ENCODE results near the gene ACAA2.

ACAA2 gene

DNA sequence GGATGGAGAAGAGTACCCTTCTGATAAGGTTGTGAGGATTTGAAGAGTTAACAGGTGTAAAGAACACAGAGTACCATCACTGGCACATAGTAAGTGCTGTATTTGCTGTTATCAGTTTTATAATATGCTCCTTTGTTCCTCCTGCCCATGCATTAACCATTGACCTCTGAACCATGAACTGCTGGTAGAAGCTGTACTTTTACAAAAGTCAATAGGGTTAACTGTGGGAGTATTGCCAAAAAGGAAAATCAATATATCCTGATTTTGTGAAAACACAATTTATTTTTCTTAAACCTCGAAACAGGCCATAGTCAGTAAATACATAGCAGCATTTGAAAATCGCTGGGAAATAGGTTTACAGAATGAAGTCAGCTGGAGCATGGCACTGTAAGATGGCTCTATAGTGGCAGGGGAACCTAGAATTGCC is 18.9 kb upstream of the ACAA2 start:
- no peak for TF ChIP-seq CTCF (IDR thresholded peaks at IDR 0.05; ENCODE audit: low read depth, low read length, missing control alignments)
- no peak for DNase-seq (ENCODE audit: extremely low read depth, low read depth)
- H3K4me3 ChIP-seq (replicated peaks; ENCODE audit: low read depth, low read length): no peak overlapping the region

DNA sequence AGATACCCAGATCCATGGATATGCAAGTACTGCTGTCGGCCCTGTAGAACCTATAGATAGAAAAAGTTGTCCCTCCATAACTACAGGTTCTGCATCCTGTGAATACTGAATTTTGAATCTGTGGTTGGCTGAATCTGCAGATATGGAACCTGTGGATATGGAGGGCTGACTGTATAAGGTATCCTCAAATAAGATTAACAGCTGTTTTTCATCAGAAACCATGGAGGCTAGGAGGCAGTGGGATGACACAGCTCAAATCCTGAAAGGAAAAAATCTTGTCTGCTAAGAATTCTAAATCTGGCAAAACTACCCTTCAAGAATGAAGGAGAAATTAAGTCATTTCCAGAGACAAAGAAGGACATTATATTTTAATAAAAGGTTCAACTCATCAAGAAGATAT is 14.7 kb upstream of the ACAA2 start:
- no peak overlapping the region for H3K4me3 ChIP-seq (replicated peaks; ENCODE audit: low read depth, low read length)
- no peak for TF ChIP-seq CTCF (IDR thresholded peaks at IDR 0.05; ENCODE audit: low read depth, low read length, missing control alignments)
- DNase-seq (ENCODE audit: extremely low read depth, low read depth): no peak

DNA sequence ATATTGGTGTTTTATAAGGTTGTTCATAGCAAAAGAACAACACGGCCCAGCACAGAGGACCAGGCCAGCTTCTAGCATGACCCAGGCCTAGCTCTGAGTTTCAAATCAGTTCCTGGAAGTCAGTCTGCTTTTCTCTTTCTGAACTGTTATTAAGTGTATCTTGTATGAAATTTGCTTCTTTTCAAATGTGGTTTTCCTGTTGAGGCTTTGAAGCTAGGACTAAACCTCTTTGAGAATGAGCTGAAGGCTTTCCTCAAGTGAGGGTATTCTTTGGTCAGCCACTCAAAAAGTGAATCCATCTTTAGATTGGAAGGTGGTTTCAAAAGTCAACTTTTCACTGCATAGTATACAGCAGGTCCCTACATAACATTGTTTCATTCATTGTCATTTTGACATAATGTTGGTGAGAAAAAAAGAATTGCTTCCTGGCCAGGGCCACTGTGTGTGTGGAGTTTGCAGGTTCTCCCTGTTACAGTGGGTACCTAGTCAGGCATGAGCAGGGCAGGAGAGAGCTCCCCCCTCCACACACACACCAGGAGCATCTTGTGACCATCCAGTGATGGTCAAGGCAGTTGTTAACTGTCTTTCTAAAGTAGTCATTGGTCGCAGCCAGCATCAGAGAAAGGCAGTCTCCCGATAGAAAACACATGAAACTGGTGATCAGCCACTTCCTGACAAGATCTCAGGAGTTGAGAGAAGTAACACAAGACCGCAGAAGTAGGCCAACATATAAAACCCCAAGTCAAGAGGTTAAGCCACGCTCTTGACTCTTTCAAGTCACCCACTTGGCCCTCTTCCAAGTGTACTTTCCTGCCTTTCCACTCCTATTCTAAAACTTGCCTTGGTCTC is 6.7 kb upstream of the ACAA2 start:
- H3K4me3 ChIP-seq (replicated peaks; ENCODE audit: low read depth, low read length): no peak overlapping the region
- TF ChIP-seq CTCF (IDR thresholded peaks at IDR 0.05; ENCODE audit: low read depth, low read length, missing control alignments): no peak
- no peak for DNase-seq (ENCODE audit: extremely low read depth, low read depth)

DNA sequence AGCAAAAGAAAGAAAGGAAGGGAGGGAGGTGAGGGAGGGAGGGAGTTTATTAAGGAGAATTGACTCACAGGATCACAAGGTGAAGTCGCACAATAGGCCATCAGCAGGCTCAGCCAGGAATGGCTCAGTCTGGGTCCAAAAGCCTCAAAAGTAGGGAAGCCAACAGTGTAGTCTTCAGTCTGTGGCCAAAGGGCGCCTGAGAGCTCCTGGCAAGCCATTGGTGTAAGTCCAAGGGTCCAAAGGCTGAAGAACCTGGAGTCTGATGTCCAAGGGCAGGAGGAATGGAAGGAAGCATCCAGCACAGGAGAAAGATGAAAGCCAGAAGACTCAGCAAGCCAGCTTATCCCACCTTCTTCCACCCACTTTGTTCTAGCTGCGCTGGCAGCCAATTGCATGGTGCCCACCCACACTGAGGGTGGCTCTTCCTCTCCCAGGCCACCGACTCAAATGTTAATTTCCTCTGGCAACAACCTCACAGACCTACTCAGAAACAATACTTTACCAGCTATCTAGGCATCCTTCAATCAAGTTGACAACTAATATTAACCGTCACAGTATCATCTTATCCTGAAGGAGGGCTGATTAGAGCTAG is 5.8 kb upstream of the ACAA2 start:
- no peak overlapping the region for H3K4me3 ChIP-seq (replicated peaks; ENCODE audit: low read depth, low read length)
- TF ChIP-seq CTCF (IDR thresholded peaks at IDR 0.05; ENCODE audit: low read depth, low read length, missing control alignments): no peak
- DNase-seq (ENCODE audit: extremely low read depth, low read depth): no peak

DNA sequence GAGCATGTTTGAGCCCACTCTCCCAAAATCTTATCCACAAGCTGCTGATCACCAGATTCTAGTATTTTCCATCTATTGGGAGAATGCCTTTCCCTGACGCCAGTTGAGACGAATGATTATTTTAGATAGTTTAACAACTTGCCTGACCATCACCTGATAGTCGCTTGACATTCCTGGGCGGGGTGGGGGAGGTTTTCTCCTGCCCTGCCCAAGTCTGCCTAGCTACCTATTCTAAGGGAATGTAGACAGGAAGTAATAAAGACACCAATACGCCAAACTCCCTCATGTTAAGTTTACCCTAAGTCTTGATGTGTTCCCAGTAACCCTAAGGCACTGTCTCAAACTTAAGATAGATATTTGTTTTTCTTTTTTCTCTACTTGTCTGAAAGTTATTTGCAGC is 4.6 kb upstream of the ACAA2 start:
- no peak for TF ChIP-seq CTCF (IDR thresholded peaks at IDR 0.05; ENCODE audit: low read depth, low read length, missing control alignments)
- no peak overlapping the region for H3K4me3 ChIP-seq (replicated peaks; ENCODE audit: low read depth, low read length)

DNA sequence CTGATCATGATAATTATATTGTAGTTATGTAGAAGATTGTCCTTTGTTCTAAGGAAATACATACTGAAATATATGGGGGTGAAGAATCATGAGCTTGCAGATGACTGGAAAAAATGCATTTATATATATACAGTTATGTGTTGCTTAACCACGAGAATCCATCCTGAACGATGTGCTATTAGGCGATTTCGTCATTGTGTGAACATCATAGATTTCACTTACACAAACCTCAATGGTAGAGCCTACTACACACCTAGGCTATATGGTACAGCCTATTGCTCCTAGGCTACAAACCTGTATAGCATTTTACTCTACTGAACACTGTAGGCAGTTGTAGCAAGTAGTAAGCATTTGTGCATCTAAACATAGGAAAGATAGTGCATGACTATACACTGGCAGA is 2.6 kb upstream of the ACAA2 start:
- TF ChIP-seq CTCF (IDR thresholded peaks at IDR 0.05; ENCODE audit: low read depth, low read length, missing control alignments): no peak
- H3K4me3 ChIP-seq (replicated peaks; ENCODE audit: low read depth, low read length): no peak overlapping the region
- DNase-seq (ENCODE audit: extremely low read depth, low read depth): no peak

More for the DNA sequence above, 4.6 kb upstream of the ACAA2 start:
- no peak for DNase-seq (ENCODE audit: extremely low read depth, low read depth)

Data from HFF-Myc (cell line).